Stomach (tissue), 4 donors: ENCODE measurements around the gene ONECUT3.
"Not testable (repeated sequence)": the region's sequence is repeated elsewhere in the genome, so short reads cannot be mapped to it uniquely, and the experiment has no call there.

Source experiments
- CTCF ChIP-seq, 7 experiments: fragments of 450-650 bp in 4 of 7; fragments of 200-600 bp in 3 of 7; sonication (generic) in 3 of 7; IDR thresholded peaks; one replicate each; pipeline ENCODE4 v1.5.1; 2016 to 2019; ENCODE audit warnings: antibody characterized with exemption in 7 of 7, control low read depth in 2 of 7, mild to moderate bottlenecking in 1 of 7
- POLR2A ChIP-seq, 4 donors: fragments of 450-650 bp; IDR thresholded peaks; one replicate each; pipeline ENCODE4 v1.6.1; 2016; ENCODE audit warnings: antibody characterized with exemption in 4 of 4, control low read depth in 2 of 4, mild to moderate bottlenecking in 1 of 4, moderate library complexity in 1 of 4

GRCh38 chr19:1706646-1707045 lies 46.7 kb upstream of the ONECUT3 start:
- not testable (repeated sequence) for TF ChIP-seq CTCF, POLR2A (IDR thresholded peaks at IDR 0.05)
